Breast epithelium (tissue), 3 donors: Measurements from ENCODE around the gene SMARCA2.

ENCODE experiments used
- POLR2AphosphoS5 ChIP-seq, 3 donors: sonication (generic); formaldehyde crosslinking; IDR thresholded peaks; one replicate each; pipeline ENCODE4 v1.6.1; 2017; ENCODE audit warnings: antibody characterized with exemption in 3 of 3
- TF ChIP-seq, protein P1 (sequence below), 3 donors: fragments of 450-650 bp; IDR thresholded peaks; one replicate each; pipeline ENCODE4 v1.5.1; 2016 to 2017; ENCODE audit warnings: antibody characterized with exemption in 3 of 3, mild to moderate bottlenecking in 3 of 3, moderate library complexity in 3 of 3

DNA sequence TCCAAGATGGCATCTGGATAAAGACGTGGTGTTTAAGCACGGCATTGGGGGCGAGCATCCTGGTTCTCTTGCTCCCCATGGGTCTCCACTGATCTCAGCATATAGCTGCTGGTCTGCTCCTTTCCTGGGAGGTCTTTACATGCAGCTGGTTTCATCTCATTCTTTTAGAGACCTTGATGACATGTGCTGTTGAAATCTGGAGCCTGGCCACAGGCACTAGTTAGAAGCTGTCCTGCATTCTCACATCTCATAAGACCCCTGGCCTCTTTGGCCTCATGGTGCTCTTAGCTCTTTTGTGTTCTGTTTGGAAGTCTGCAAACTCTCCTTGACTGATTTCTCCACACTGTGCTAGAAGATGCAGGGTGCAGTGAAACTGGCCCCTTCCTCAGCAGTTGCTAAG lies 113.0 kb downstream of the SMARCA2 start:
- TF ChIP-seq POLR2AphosphoS5 (IDR thresholded peaks at IDR 0.05), result no peak
- TF ChIP-seq, protein P1, sequence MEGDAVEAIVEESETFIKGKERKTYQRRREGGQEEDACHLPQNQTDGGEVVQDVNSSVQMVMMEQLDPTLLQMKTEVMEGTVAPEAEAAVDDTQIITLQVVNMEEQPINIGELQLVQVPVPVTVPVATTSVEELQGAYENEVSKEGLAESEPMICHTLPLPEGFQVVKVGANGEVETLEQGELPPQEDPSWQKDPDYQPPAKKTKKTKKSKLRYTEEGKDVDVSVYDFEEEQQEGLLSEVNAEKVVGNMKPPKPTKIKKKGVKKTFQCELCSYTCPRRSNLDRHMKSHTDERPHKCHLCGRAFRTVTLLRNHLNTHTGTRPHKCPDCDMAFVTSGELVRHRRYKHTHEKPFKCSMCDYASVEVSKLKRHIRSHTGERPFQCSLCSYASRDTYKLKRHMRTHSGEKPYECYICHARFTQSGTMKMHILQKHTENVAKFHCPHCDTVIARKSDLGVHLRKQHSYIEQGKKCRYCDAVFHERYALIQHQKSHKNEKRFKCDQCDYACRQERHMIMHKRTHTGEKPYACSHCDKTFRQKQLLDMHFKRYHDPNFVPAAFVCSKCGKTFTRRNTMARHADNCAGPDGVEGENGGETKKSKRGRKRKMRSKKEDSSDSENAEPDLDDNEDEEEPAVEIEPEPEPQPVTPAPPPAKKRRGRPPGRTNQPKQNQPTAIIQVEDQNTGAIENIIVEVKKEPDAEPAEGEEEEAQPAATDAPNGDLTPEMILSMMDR (IDR thresholded peaks at IDR 0.05), result no peak
